IMR-90 (cell line): ENCODE measurements around the gene FMOD. TPM values are rescaled to one million over a fixed set of nuclear protein-coding genes. Genes with fewer than 3 reads are reported as not detected.

ENCODE experiments used
- ATAC-seq: fragments of 200-7000 bp; cut with Tn5 transposase; 2 replicates; pipeline ENCODE4 v1.9.1; 2020; ENCODE audit warnings: low read depth, mild to moderate bottlenecking, moderate library complexity
- BruUV-seq: library from RNA; stranded (reverse); fragments of 400-500 nt; replicated peaks from 2 replicates; lab custom pipeline; 2021; lab: Mats Ljungman, UMichigan
- CTCF ChIA-PET: fragments of 300-600 bp; formaldehyde crosslinking; extraction: SDS; loops from one replicate; lab custom pipeline; 2021; ENCODE audit warnings: antibody characterized with exemption; lab: Yijun Ruan, JAX
- POLR2A ChIA-PET: fragments of 300-600 bp; sonication (Branson Sonifier 250); formaldehyde crosslinking; loops from one replicate; lab custom pipeline; 2022; ENCODE audit warnings: antibody characterized with exemption; ENCODE audit not compliant: unreplicated experiment; lab: Charles Lee
- DNase-seq: peaks from one replicate; pipeline ENCODE4 v3.0.0; 2013
- H2AFZ ChIP-seq: replicated peaks from 2 replicates; pipeline ENCODE3; 2013; ENCODE audit warnings: low read length, mild to moderate bottlenecking; ENCODE audit not compliant: poor library complexity
- H2AK5ac ChIP-seq: 2 replicates; pipeline ENCODE4 v1.6.1; 2013; ENCODE audit warnings: low read depth, low read length, inconsistent platforms
- H2AK9ac ChIP-seq: replicated peaks from 2 replicates; pipeline ENCODE3; 2013; ENCODE audit warnings: mild to moderate bottlenecking, low read depth, low read length, moderate library complexity; ENCODE audit not compliant: poor library complexity
- H2BK120ac ChIP-seq: 2 replicates; pipeline ENCODE4 v1.6.1; 2013; ENCODE audit warnings: low read depth, low read length, inconsistent platforms
- H2BK15ac ChIP-seq: 3 replicates; pipeline ENCODE4 v1.6.1; 2013; ENCODE audit warnings: low read depth, low read length, inconsistent platforms
- H2BK20ac ChIP-seq: 2 replicates; pipeline ENCODE4 v1.6.1; 2013; ENCODE audit warnings: low read depth, mild to moderate bottlenecking, inconsistent platforms, low read length, moderate library complexity
- H2BK5ac ChIP-seq: 2 replicates; pipeline ENCODE4 v1.6.1; 2013; ENCODE audit warnings: mild to moderate bottlenecking, low read depth, low read length, inconsistent platforms; ENCODE audit not compliant: poor library complexity, severe bottlenecking
- H3K14ac ChIP-seq: replicated peaks from 2 replicates; pipeline ENCODE4 v1.6.1; 2013; ENCODE audit warnings: low read depth, low read length, inconsistent platforms
- H3K18ac ChIP-seq: 2 replicates; pipeline ENCODE4 v1.6.1; 2013; ENCODE audit warnings: low read depth, low read length, control low read depth
- H3K23ac ChIP-seq: 2 replicates; pipeline ENCODE4 v1.6.1; 2013; ENCODE audit warnings: low read depth, low read length, inconsistent platforms
- H3K27ac ChIP-seq: 2 replicates; pipeline ENCODE4 v1.5.1; 2013; ENCODE audit warnings: mild to moderate bottlenecking, control low read depth, low read length; ENCODE audit not compliant: insufficient read depth
- H3K27me3 ChIP-seq: 2 replicates; pipeline ENCODE4 v1.6.1; 2013; ENCODE audit warnings: low read length; ENCODE audit not compliant: control insufficient read depth, insufficient read depth
- H3K36me3 ChIP-seq: 2 replicates; pipeline ENCODE4 v1.6.1; 2013; ENCODE audit warnings: low read length, mixed read lengths; ENCODE audit not compliant: control insufficient read depth, insufficient read depth
- H3K4ac ChIP-seq: 2 replicates; pipeline ENCODE4 v1.6.1; 2013; ENCODE audit warnings: low read depth, low read length, inconsistent platforms
- H3K4me1 ChIP-seq: 2 replicates; pipeline ENCODE4 v1.6.1; 2013; ENCODE audit warnings: low read length, mixed read lengths; ENCODE audit not compliant: control insufficient read depth, insufficient read depth
- H3K4me2 ChIP-seq: 2 replicates; pipeline ENCODE4 v1.6.1; 2013; ENCODE audit warnings: low read depth, mild to moderate bottlenecking, control low read depth, low read length, moderate library complexity
- H3K4me3 ChIP-seq: 2 replicates; pipeline ENCODE4 v1.5.1; 2013; ENCODE audit warnings: low read depth, mild to moderate bottlenecking, control low read depth, low read length, moderate library complexity; ENCODE audit not compliant: insufficient read depth
- H3K56ac ChIP-seq: 2 replicates; pipeline ENCODE4 v1.6.1; 2013; ENCODE audit warnings: low read length, inconsistent platforms; ENCODE audit not compliant: insufficient read depth; ENCODE audit errors: extremely low read depth
- H3K79me1 ChIP-seq, 2 experiments: 2 replicates each; pipeline ENCODE4 v1.6.1; 2013; ENCODE audit warnings: low read length in 2 of 2, inconsistent platforms in 1 of 2, low read depth in 1 of 2
- H3K9ac ChIP-seq: 2 replicates; pipeline ENCODE4 v1.6.1; 2013; ENCODE audit warnings: low read depth, low read length, control low read depth
- H3K9me1 ChIP-seq: 2 replicates; pipeline ENCODE4 v1.6.1; 2013; ENCODE audit warnings: low read length, inconsistent platforms; ENCODE audit not compliant: insufficient read depth
- H3K9me3 ChIP-seq: 2 replicates; pipeline ENCODE4 v1.6.1; 2013; ENCODE audit warnings: low read length; ENCODE audit not compliant: control insufficient read depth, insufficient read depth
- H4K20me1 ChIP-seq: 2 replicates; pipeline ENCODE4 v1.6.1; 2013; ENCODE audit warnings: low read length, inconsistent platforms; ENCODE audit not compliant: insufficient read depth
- H4K5ac ChIP-seq: 2 replicates; pipeline ENCODE4 v1.6.1; 2013; ENCODE audit warnings: mild to moderate bottlenecking, low read depth, low read length, control low read depth
- H4K8ac ChIP-seq, 2 experiments: 2 replicates each; pipeline ENCODE4 v1.6.1; 2013; ENCODE audit warnings: low read depth in 2 of 2, low read length in 2 of 2, control low read depth in 1 of 2, inconsistent platforms in 1 of 2
- H4K91ac ChIP-seq: 2 replicates; pipeline ENCODE4 v1.6.1; 2013; ENCODE audit warnings: low read depth, low read length, inconsistent platforms; ENCODE audit not compliant: insufficient read depth
- CEBPB ChIP-seq: IDR thresholded peaks from 2 replicates; pipeline ENCODE4 v1.6.1; 2012; ENCODE audit warnings: low read depth, low read length, improper control_type of control experiment
- FOS ChIP-seq: fragments of 150-350 bp; IDR thresholded peaks from 2 replicates; pipeline ENCODE4 v1.6.1; 2016; ENCODE audit warnings: low read depth, low read length
- NFE2L2 ChIP-seq: fragments of 150-350 bp; IDR thresholded peaks from 2 replicates; pipeline ENCODE4 v1.6.1; 2016; ENCODE audit warnings: low read depth, mild to moderate bottlenecking, low read length
- RAD21 ChIP-seq: IDR thresholded peaks from 2 replicates; pipeline ENCODE4 v1.6.1; 2012; ENCODE audit warnings: low read length, improper control_type of control experiment
- SMC3 ChIP-seq: fragments of 150-350 bp; IDR thresholded peaks from 2 replicates; pipeline ENCODE4 v1.6.1; 2016; ENCODE audit warnings: low read depth, mild to moderate bottlenecking, antibody characterized with exemption, low read length, moderate library complexity
- WGBS, 2 experiments: methylation state at CpG; one replicate each; pipeline versions ENCODE4 v1.1.5 to v1.1.7; 2013; ENCODE audit warnings: missing lambda C conversion rate in 2 of 2; ENCODE audit not compliant: insufficient read length in 1 of 2; ENCODE audit errors: extremely low coverage in 2 of 2; 5-methylcytosine and 5-hydroxymethylcytosine counted together
- dilution Hi-C: fragments of 300-500 bp; cut with HindIII; formaldehyde crosslinking; loops from one replicate; pipeline ENCODE4 v1.14.3; 2018; ENCODE audit warnings: low sequenced_read_pairs; ENCODE audit not compliant: unreplicated experiment
- in situ Hi-C: fragments of 300-500 bp; cut with MboI; formaldehyde crosslinking; loops from 3 replicates; pipeline ENCODE4 v1.14.3; 2019; ENCODE audit warnings: low sequenced_read_pairs, inconsistent platforms, mixed read lengths
- intact Hi-C: fragments of 100-400 bp; cut with micrococcal nuclease; formaldehyde crosslinking; loops from 2 replicates; pipeline ENCODE4 v1.10.0; 2022
- polyA plus RNA-seq, 3 experiments: library from polyadenylated mRNA; depleted of rRNA; stranded (reverse); fragments of >200 nt; gene quantifications; 2 replicates each; pipeline ENCODE4 v1.2.3, GENCODE V29; 2012; ENCODE audit warnings: low replicate concordance in 1 of 3
- total RNA-seq: library from RNA; depleted of rRNA; stranded (reverse); fragments of >200 nt; gene quantifications from 2 replicates; pipeline ENCODE4 v1.2.3, GENCODE V29; 2012
- TF ChIP-seq, protein P1 (sequence below): conservative IDR thresholded peaks from 2 replicates; pipeline ENCODE4 v1.5.1; 2012; ENCODE audit warnings: mild to moderate bottlenecking, low read depth, low read length, improper control_type of control experiment
- TF ChIP-seq, protein P2 (sequence below): fragments of 150-350 bp; IDR thresholded peaks from 2 replicates; pipeline ENCODE4 v1.6.1; 2017; ENCODE audit warnings: mild to moderate bottlenecking, antibody characterized with exemption, low read length, low read depth

The FMOD gene
- total and polyA plus RNA-seq, 2 of the 4 experiments (the other 2 are of a cell fraction), result 0.18 to 2.7 TPM

GRCh38 chr1:203342192-203342940 lies 8.6 kb downstream of the FMOD start:
- Histone ChIP-seq H2BK20ac (no peak overlapping the region), H3K27me3 (peaks cover 46% of the 10 kb centered on the region), H3K27ac (no peak overlapping the region), H3K23ac (no peak overlapping the region), H4K5ac (no peak overlapping the region), H2BK120ac (peak overlapping the region; percentile 1; the same call in 1 of the 2 replicates), H3K9me3 (no peaks in the 10 kb centered on the region), H3K4me3 (no peak overlapping the region), H3K14ac (no peak overlapping the region), H2AK5ac (peak overlapping the region; percentile 57; the same call in 1 of the 2 replicates), H3K4me1 (no peaks in the 10 kb centered on the region; the same call in 1 of the 2 replicates), H2AK9ac (peak overlapping the region; percentile 33), H2BK15ac (no peak overlapping the region), H2AFZ (no peak overlapping the region), H2BK5ac (no peak overlapping the region), H3K9me1 (no peaks in the 10 kb centered on the region), H4K8ac (no peak overlapping the region), H4K91ac (no peak overlapping the region), H3K4me2 (no peak overlapping the region), H3K36me3 (no peaks in the 10 kb centered on the region), H3K9ac (no peak overlapping the region), H3K79me1 (no peaks in the 10 kb centered on the region), H3K18ac (no peak overlapping the region), H3K4ac (0 out of 2 replicates have a peak overlapping the region, but pooled peaks have one; percentile 11), H4K20me1 (no peaks in the 10 kb centered on the region), H3K56ac (no peak overlapping the region)
- TF ChIP-seq, protein P1, sequence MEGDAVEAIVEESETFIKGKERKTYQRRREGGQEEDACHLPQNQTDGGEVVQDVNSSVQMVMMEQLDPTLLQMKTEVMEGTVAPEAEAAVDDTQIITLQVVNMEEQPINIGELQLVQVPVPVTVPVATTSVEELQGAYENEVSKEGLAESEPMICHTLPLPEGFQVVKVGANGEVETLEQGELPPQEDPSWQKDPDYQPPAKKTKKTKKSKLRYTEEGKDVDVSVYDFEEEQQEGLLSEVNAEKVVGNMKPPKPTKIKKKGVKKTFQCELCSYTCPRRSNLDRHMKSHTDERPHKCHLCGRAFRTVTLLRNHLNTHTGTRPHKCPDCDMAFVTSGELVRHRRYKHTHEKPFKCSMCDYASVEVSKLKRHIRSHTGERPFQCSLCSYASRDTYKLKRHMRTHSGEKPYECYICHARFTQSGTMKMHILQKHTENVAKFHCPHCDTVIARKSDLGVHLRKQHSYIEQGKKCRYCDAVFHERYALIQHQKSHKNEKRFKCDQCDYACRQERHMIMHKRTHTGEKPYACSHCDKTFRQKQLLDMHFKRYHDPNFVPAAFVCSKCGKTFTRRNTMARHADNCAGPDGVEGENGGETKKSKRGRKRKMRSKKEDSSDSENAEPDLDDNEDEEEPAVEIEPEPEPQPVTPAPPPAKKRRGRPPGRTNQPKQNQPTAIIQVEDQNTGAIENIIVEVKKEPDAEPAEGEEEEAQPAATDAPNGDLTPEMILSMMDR, result peak; percentile 72
- TF ChIP-seq FOS (no peak), NFE2L2 (no peak), RAD21 (peak; percentile 62), CEBPB (no peak), SMC3 (peak; percentile 34)
- TF ChIP-seq, protein P2, sequence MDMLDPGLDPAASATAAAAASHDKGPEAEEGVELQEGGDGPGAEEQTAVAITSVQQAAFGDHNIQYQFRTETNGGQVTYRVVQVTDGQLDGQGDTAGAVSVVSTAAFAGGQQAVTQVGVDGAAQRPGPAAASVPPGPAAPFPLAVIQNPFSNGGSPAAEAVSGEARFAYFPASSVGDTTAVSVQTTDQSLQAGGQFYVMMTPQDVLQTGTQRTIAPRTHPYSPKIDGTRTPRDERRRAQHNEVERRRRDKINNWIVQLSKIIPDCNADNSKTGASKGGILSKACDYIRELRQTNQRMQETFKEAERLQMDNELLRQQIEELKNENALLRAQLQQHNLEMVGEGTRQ, result no peak
- WGBS, 2 experiments, result 72% methylated on average over 12 of the region's 23 CpGs; no CpG with 5 or more reads in 1 of the 2 experiments
- DNase-seq, result peak; percentile 38
- dilution Hi-C loops, result no loop called here
- intact Hi-C loops, result no loop called here
- ChIA-PET POLR2A (interaction anchor here (0.6 kb wide), 1 partner anchor 12 kb away, joined by 4 read pairs; no protein-coding TSS in a partner anchor), CTCF (interaction anchor here (0.5 to 4.0 kb wide), 14 partner anchors 9 to 347 kb away, joined by 3 to 39 read pairs (median 4); partner anchors contain the start of genes FMOD and OPTC)
- in situ Hi-C loops, result loop anchor here (5.0 to 10.0 kb wide), 3 partner anchors 100 to 362 kb away; no protein-coding TSS in a partner anchor
- ATAC-seq, result peak; percentile 85
- BruUV-seq, result no TSS peak
